Neutrophil (primary cell): Measurements from ENCODE around the gene TBXAS1.

Experiments
- H3K27ac ChIP-seq: fragments of 200-600 bp; sonication (generic); 2 replicates; pipeline ENCODE4 v1.5.1; 2016; ENCODE audit warnings: mild to moderate bottlenecking, moderate library complexity
- H3K27me3 ChIP-seq: fragments of 200-600 bp; sonication (generic); 2 replicates; pipeline ENCODE4 v1.6.0; 2016; ENCODE audit warnings: mild to moderate bottlenecking
- H3K36me3 ChIP-seq: fragments of 200-600 bp; sonication (generic); 2 replicates; pipeline ENCODE4 v1.5.1; 2017
- H3K4me1 ChIP-seq, 2 experiments: fragments of 200-600 bp in 1 of 2; sonication (generic) in 1 of 2; 1 replicate in 1 of 2; 2 replicates in 1 of 2; pipeline versions ENCODE4 v1.5.1 to v1.6.1; 2013 to 2016; ENCODE audit warnings: low read depth in 1 of 2, low read length in 1 of 2, mild to moderate bottlenecking in 1 of 2, moderate library complexity in 1 of 2; ENCODE audit not compliant: control insufficient read depth in 1 of 2, insufficient read depth in 1 of 2
- H3K4me3 ChIP-seq, 2 experiments: fragments of 200-600 bp in 1 of 2; sonication (generic) in 1 of 2; 1 replicate in 1 of 2; 2 replicates in 1 of 2; pipeline ENCODE4 v1.5.1; 2013 to 2016; ENCODE audit warnings: low read depth in 1 of 2, low read length in 1 of 2, mild to moderate bottlenecking in 1 of 2, moderate library complexity in 1 of 2
- H3K9me3 ChIP-seq: fragments of 200-600 bp; sonication (generic); 2 replicates; pipeline ENCODE4 v1.5.1; 2016
- CTCF ChIP-seq: fragments of 200-600 bp; sonication (generic); IDR thresholded peaks from 2 replicates; pipeline ENCODE4 v1.5.1; 2016; ENCODE audit warnings: antibody characterized with exemption

The TBXAS1 gene

GRCh38 chr7:140049339-140050024 is 220.4 kb downstream of the TBXAS1 start:
- no peak overlapping the region for H3K4me3 ChIP-seq
- H3K27ac ChIP-seq = no peak overlapping the region
- peaks cover 42% of the 10 kb centered on the region for H3K36me3 ChIP-seq
- no peaks in the 10 kb centered on the region for H3K9me3 ChIP-seq
- H3K4me1 ChIP-seq = no peaks in the 10 kb centered on the region
- no peaks in the 10 kb centered on the region for H3K27me3 ChIP-seq
- no peak for TF ChIP-seq CTCF

- H3K4me1 ChIP-seq = no peaks in the 10 kb centered on the region
- H3K9me3 ChIP-seq = no peaks in the 10 kb centered on the region
- no peaks in the 10 kb centered on the region for H3K27me3 ChIP-seq
- H3K36me3 ChIP-seq = peaks cover 48% of the 10 kb centered on the region
- no peak overlapping the region for H3K4me3 ChIP-seq
- H3K27ac ChIP-seq = no peak overlapping the region
- TF ChIP-seq CTCF = no peak
Measured at GRCh38 chr7:140050100-140050499, 221.0 kb downstream of the TBXAS1 start.

- no peaks in the 10 kb centered on the region for H3K9me3 ChIP-seq
- H3K27me3 ChIP-seq = no peaks in the 10 kb centered on the region
- H3K4me3 ChIP-seq = no peak overlapping the region
- H3K36me3 ChIP-seq = peaks cover 48% of the 10 kb centered on the region
- peak overlapping the region; percentile 24 for H3K27ac ChIP-seq
- no peak for TF ChIP-seq CTCF
- no peaks in the 10 kb centered on the region for H3K4me1 ChIP-seq
Measured at GRCh38 chr7:140051820-140052219, 222.8 kb downstream of the TBXAS1 start.

- Histone ChIP-seq H3K27ac (no peak overlapping the region), H3K4me1 (no peaks in the 10 kb centered on the region), H3K9me3 (no peaks in the 10 kb centered on the region), H3K27me3 (no peaks in the 10 kb centered on the region), H3K4me3 (no peak overlapping the region), H3K36me3 (peaks cover 37% of the 10 kb centered on the region)
- no peak for TF ChIP-seq CTCF
Measured at GRCh38 chr7:140053812-140054539, 224.9 kb downstream of the TBXAS1 start.

- no peaks in the 10 kb centered on the region for H3K9me3 ChIP-seq
- no peak overlapping the region for H3K27ac ChIP-seq
- H3K27me3 ChIP-seq = no peaks in the 10 kb centered on the region
- no peak overlapping the region for H3K4me3 ChIP-seq
- H3K36me3 ChIP-seq = peaks cover 37% of the 10 kb centered on the region
- no peak for TF ChIP-seq CTCF
- no peaks in the 10 kb centered on the region for H3K4me1 ChIP-seq
Measured at GRCh38 chr7:140054751-140055150, 225.7 kb downstream of the TBXAS1 start.
